ENCODE measurements around the gene RALGAPA2. TPM values are rescaled to one million over a fixed set of nuclear protein-coding genes. Genes with fewer than 3 reads are reported as not detected.

The RALGAPA2 gene
- total RNA-seq, 1 donor from 2014 or later, result 15.2 TPM

GRCh38 chr20:20606050-20606449 lies 106.4 kb downstream of the RALGAPA2 start:
- DNase-seq (ENCODE audit: extremely low spot score, unreplicated experiment), result no peak
- Mint-ChIP-seq H3K4me1 (ENCODE audit: unreplicated experiment) (no peaks in the 10 kb centered on the region), H3K36me3 (ENCODE audit: unreplicated experiment) (peaks cover 14% of the 10 kb centered on the region), H3K27ac (ENCODE audit: unreplicated experiment) (no peak overlapping the region), H3K9me3 (ENCODE audit: unreplicated experiment) (no peaks in the 10 kb centered on the region), H3K27me3 (ENCODE audit: unreplicated experiment) (no peaks in the 10 kb centered on the region), H3K4me3 (ENCODE audit: unreplicated experiment) (no peak overlapping the region)
- TF ChIP-seq, protein P1, sequence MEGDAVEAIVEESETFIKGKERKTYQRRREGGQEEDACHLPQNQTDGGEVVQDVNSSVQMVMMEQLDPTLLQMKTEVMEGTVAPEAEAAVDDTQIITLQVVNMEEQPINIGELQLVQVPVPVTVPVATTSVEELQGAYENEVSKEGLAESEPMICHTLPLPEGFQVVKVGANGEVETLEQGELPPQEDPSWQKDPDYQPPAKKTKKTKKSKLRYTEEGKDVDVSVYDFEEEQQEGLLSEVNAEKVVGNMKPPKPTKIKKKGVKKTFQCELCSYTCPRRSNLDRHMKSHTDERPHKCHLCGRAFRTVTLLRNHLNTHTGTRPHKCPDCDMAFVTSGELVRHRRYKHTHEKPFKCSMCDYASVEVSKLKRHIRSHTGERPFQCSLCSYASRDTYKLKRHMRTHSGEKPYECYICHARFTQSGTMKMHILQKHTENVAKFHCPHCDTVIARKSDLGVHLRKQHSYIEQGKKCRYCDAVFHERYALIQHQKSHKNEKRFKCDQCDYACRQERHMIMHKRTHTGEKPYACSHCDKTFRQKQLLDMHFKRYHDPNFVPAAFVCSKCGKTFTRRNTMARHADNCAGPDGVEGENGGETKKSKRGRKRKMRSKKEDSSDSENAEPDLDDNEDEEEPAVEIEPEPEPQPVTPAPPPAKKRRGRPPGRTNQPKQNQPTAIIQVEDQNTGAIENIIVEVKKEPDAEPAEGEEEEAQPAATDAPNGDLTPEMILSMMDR (IDR thresholded peaks at IDR 0.05), result no peak

GRCh38 chr20:20604907-20605306 lies 107.5 kb downstream of the RALGAPA2 start:
- no peak overlapping the region for H3K4me3 Mint-ChIP-seq (ENCODE audit: unreplicated experiment)

DNA sequence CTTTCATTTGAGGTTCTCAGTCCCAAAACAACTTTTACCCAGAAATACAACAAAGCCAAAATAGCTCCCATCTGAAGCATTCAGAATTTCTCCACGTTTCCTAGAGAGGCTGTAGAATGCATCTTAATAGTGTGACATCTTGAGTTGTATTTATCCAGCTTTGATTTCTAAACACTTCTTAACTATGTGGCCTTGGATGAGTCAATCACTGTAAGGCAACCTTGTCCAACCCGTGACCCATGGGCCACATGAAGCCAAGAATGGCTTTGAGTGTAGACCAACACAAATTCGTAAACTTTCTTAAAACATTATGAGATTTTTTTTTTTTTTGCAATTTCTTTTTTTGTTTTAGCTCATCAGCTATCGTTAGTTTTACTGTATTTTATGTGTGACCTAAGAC lies 108.1 kb downstream of the RALGAPA2 start:
- Mint-ChIP-seq H3K4me3 (ENCODE audit: unreplicated experiment) (no peak overlapping the region), H3K4me1 (ENCODE audit: unreplicated experiment) (no peaks in the 10 kb centered on the region), H3K36me3 (ENCODE audit: unreplicated experiment) (peaks cover 12% of the 10 kb centered on the region), H3K27me3 (ENCODE audit: unreplicated experiment) (no peaks in the 10 kb centered on the region), H3K27ac (ENCODE audit: unreplicated experiment) (no peak overlapping the region), H3K9me3 (ENCODE audit: unreplicated experiment) (no peaks in the 10 kb centered on the region)
- DNase-seq (ENCODE audit: extremely low spot score, unreplicated experiment), result no peak
- TF ChIP-seq, protein P1 (IDR thresholded peaks at IDR 0.05), result no peak

More at GRCh38 chr20:20604907-20605306, 107.5 kb downstream of the RALGAPA2 start:
- TF ChIP-seq, protein P1 (IDR thresholded peaks at IDR 0.05), result no peak
- no peaks in the 10 kb centered on the region for H3K4me1 Mint-ChIP-seq (ENCODE audit: unreplicated experiment)
- H3K9me3 Mint-ChIP-seq (ENCODE audit: unreplicated experiment), result no peaks in the 10 kb centered on the region
- H3K36me3 Mint-ChIP-seq (ENCODE audit: unreplicated experiment), result peaks cover 14% of the 10 kb centered on the region
- H3K27ac Mint-ChIP-seq (ENCODE audit: unreplicated experiment), result no peak overlapping the region
- no peaks in the 10 kb centered on the region for H3K27me3 Mint-ChIP-seq (ENCODE audit: unreplicated experiment)
- DNase-seq (ENCODE audit: extremely low spot score, unreplicated experiment), result no peak

GRCh38 chr20:20603339-20603990 lies 109.0 kb downstream of the RALGAPA2 start:
- Mint-ChIP-seq H3K27me3 (ENCODE audit: unreplicated experiment) (no peaks in the 10 kb centered on the region), H3K27ac (ENCODE audit: unreplicated experiment) (no peak overlapping the region), H3K9me3 (ENCODE audit: unreplicated experiment) (no peaks in the 10 kb centered on the region), H3K4me3 (ENCODE audit: unreplicated experiment) (no peak overlapping the region), H3K4me1 (ENCODE audit: unreplicated experiment) (no peaks in the 10 kb centered on the region), H3K36me3 (ENCODE audit: unreplicated experiment) (peaks cover 12% of the 10 kb centered on the region)
- TF ChIP-seq, protein P1 (IDR thresholded peaks at IDR 0.05), result no peak
- DNase-seq (ENCODE audit: extremely low spot score, unreplicated experiment), result no peak

- no peak overlapping the region for H3K27ac Mint-ChIP-seq (ENCODE audit: unreplicated experiment)
- TF ChIP-seq, protein P1 (IDR thresholded peaks at IDR 0.05), result no peak
- H3K36me3 Mint-ChIP-seq (ENCODE audit: unreplicated experiment), result peaks cover 6% of the 10 kb centered on the region
- no peak for DNase-seq (ENCODE audit: extremely low spot score, unreplicated experiment)
- no peaks in the 10 kb centered on the region for H3K9me3 Mint-ChIP-seq (ENCODE audit: unreplicated experiment)
- H3K27me3 Mint-ChIP-seq (ENCODE audit: unreplicated experiment), result no peaks in the 10 kb centered on the region
- H3K4me3 Mint-ChIP-seq (ENCODE audit: unreplicated experiment), result no peak overlapping the region
- H3K4me1 Mint-ChIP-seq (ENCODE audit: unreplicated experiment), result peaks cover 4% of the 10 kb centered on the region
These were observed 114.5 kb downstream of the RALGAPA2 start for GRCh38 chr20:20597966-20598365.

Measured in osteocyte (in vitro differentiated cells).